ENCODE results near the gene XYLT2. TPM values are rescaled to one million over a fixed set of nuclear protein-coding genes. Genes with fewer than 3 reads are reported as not detected.
A peak's percentile ranks its signal among the peaks of the same experiment; 100 is the strongest.

Gene XYLT2
- total and polyA plus RNA-seq, 9 of the 15 experiments (the other 6 are each of a cell fraction or from before 2014, with no cell fraction given) = 0.63 to 9.1 (median 4.3) TPM

- TF ChIP-seq GTF2F1 (IDR thresholded peaks at IDR 0.05; ENCODE audit: low read depth, low read length) (no peak), CHCHD3 (CRISPR knock-in tag; IDR thresholded peaks at IDR 0.05) (no peak), ZNF239 (CRISPR knock-in tag; IDR thresholded peaks at IDR 0.05) (peak; percentile 77), PHTF2 (CRISPR knock-in tag; IDR thresholded peaks at IDR 0.05) (no peak), SMARCB1 (IDR thresholded peaks at IDR 0.05; ENCODE audit: insufficient read length, low read depth) (no peak), NR3C1 (CRISPR knock-in tag; IDR thresholded peaks at IDR 0.05) (no peak), KDM2B (CRISPR knock-in tag; IDR thresholded peaks at IDR 0.05) (no peak), MIER1 (IDR thresholded peaks at IDR 0.05; ENCODE audit: low read depth) (no peak), PHB (CRISPR knock-in tag; IDR thresholded peaks at IDR 0.05) (no peak), ZC3H8 (IDR thresholded peaks at IDR 0.05) (no peak), HMG20A (CRISPR knock-in tag; conservative IDR thresholded peaks at IDR 0.05) (no peak), NR1H2 (CRISPR knock-in tag; IDR thresholded peaks at IDR 0.05) (no peak), POLR3G (IDR thresholded peaks at IDR 0.05; ENCODE audit: extremely low read depth, insufficient read length, insufficient replicate concordance) (no peak), SP1 (CRISPR knock-in tag; IDR thresholded peaks at IDR 0.05) (no peak), ZZZ3 (IDR thresholded peaks at IDR 0.05) (no peak), CBX3 (IDR thresholded peaks at IDR 0.05; ENCODE audit: borderline replicate concordance in 1 of 2, low read length in 2 of 2) (no peak)
- TF ChIP-seq, protein P1, sequence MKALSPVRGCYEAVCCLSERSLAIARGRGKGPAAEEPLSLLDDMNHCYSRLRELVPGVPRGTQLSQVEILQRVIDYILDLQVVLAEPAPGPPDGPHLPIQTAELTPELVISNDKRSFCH (CRISPR knock-in tag; IDR thresholded peaks at IDR 0.05) = peak; percentile 71; the same call in 1 of the 2 replicates
- TF ChIP-seq, protein P1 (tag; IDR thresholded peaks at IDR 0.05) = peak; percentile 95
- TF ChIP-seq, protein P2, sequence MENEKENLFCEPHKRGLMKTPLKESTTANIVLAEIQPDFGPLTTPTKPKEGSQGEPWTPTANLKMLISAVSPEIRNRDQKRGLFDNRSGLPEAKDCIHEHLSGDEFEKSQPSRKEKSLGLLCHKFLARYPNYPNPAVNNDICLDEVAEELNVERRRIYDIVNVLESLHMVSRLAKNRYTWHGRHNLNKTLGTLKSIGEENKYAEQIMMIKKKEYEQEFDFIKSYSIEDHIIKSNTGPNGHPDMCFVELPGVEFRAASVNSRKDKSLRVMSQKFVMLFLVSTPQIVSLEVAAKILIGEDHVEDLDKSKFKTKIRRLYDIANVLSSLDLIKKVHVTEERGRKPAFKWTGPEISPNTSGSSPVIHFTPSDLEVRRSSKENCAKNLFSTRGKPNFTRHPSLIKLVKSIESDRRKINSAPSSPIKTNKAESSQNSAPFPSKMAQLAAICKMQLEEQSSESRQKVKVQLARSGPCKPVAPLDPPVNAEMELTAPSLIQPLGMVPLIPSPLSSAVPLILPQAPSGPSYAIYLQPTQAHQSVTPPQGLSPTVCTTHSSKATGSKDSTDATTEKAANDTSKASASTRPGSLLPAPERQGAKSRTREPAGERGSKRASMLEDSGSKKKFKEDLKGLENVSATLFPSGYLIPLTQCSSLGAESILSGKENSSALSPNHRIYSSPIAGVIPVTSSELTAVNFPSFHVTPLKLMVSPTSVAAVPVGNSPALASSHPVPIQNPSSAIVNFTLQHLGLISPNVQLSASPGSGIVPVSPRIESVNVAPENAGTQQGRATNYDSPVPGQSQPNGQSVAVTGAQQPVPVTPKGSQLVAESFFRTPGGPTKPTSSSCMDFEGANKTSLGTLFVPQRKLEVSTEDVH (IDR thresholded peaks at IDR 0.05; ENCODE audit: low read depth, partially characterized antibody) = no peak
- TF ChIP-seq, protein P3, sequence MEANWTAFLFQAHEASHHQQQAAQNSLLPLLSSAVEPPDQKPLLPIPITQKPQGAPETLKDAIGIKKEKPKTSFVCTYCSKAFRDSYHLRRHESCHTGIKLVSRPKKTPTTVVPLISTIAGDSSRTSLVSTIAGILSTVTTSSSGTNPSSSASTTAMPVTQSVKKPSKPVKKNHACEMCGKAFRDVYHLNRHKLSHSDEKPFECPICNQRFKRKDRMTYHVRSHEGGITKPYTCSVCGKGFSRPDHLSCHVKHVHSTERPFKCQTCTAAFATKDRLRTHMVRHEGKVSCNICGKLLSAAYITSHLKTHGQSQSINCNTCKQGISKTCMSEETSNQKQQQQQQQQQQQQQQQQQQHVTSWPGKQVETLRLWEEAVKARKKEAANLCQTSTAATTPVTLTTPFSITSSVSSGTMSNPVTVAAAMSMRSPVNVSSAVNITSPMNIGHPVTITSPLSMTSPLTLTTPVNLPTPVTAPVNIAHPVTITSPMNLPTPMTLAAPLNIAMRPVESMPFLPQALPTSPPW (CRISPR knock-in tag; IDR thresholded peaks at IDR 0.05) = 0 out of 2 replicates have a peak, but pooled peaks have one; percentile 17
- TF ChIP-seq, protein P4, sequence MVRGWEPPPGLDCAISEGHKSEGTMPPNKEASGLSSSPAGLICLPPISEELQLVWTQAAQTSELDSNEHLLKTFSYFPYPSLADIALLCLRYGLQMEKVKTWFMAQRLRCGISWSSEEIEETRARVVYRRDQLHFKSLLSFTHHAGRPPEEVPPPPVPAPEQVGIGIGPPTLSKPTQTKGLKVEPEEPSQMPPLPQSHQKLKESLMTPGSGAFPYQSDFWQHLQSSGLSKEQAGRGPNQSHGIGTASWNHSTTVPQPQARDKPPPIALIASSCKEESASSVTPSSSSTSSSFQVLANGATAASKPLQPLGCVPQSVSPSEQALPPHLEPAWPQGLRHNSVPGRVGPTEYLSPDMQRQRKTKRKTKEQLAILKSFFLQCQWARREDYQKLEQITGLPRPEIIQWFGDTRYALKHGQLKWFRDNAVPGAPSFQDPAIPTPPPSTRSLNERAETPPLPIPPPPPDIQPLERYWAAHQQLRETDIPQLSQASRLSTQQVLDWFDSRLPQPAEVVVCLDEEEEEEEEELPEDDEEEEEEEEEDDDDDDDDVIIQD (CRISPR knock-in tag; IDR thresholded peaks at IDR 0.05) = no peak
- TF ChIP-seq, protein P5, sequence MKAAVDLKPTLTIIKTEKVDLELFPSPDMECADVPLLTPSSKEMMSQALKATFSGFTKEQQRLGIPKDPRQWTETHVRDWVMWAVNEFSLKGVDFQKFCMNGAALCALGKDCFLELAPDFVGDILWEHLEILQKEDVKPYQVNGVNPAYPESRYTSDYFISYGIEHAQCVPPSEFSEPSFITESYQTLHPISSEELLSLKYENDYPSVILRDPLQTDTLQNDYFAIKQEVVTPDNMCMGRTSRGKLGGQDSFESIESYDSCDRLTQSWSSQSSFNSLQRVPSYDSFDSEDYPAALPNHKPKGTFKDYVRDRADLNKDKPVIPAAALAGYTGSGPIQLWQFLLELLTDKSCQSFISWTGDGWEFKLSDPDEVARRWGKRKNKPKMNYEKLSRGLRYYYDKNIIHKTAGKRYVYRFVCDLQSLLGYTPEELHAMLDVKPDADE (conservative IDR thresholded peaks at IDR 0.05; ENCODE audit: control insufficient read depth, low read depth, low read length) = no peak
Measured at GRCh38 chr17:50319306-50320004, 26.5 kb upstream of the XYLT2 start (continued).

Measured in K562 (cell line).